Urinary bladder (tissue), 4 donors: ENCODE measurements around the gene CTIF. TPM values are rescaled to one million over a fixed set of nuclear protein-coding genes. Genes with fewer than 3 reads are reported as not detected.

Experiments
- DNase-seq: peaks from one replicate; pipeline ENCODE4 v3.0.0-alpha.2; 2015; ENCODE audit errors: extremely low spot score
- H3K27ac ChIP-seq: one replicate; pipeline ENCODE4 v1.5.1; 2013; ENCODE audit warnings: low read depth, mild to moderate bottlenecking, moderate library complexity
- H3K36me3 ChIP-seq: one replicate; pipeline ENCODE4 v1.6.1; 2013; ENCODE audit warnings: mild to moderate bottlenecking, moderate library complexity; ENCODE audit not compliant: insufficient read depth
- H3K4me1 ChIP-seq: one replicate; pipeline ENCODE4 v1.6.1; 2013; ENCODE audit warnings: mild to moderate bottlenecking, moderate library complexity; ENCODE audit not compliant: insufficient read depth
- H3K4me3 ChIP-seq: one replicate; pipeline ENCODE4 v1.5.1; 2013; ENCODE audit warnings: low read depth, low read length
- WGBS: extraction: QIAGEN DNeasy Blood & Tissue Kit; methylation state at CpG from one replicate; pipeline ENCODE4 v1.1.7; 2013; 5-methylcytosine and 5-hydroxymethylcytosine counted together
- polyA plus RNA-seq: library from polyadenylated mRNA; stranded (reverse); fragments of 200-250 nt; gene quantifications from one replicate; pipeline ENCODE4 v1.2.3, GENCODE V29; 2013
- total RNA-seq: library from RNA; depleted of rRNA; stranded (reverse); fragments of >200 nt; gene quantifications from one replicate; pipeline ENCODE4 v1.2.3, GENCODE V29; 2014
- donor health status: healthy with polysubstance abuse.
- donor health status: healthy.

The CTIF gene
- total and polyA plus RNA-seq, 2 donors, result 26.6 to 50.3 TPM

GRCh38 chr18:48599391-48599790 lies 60.6 kb downstream of the CTIF start:
- Histone ChIP-seq H3K27ac (no peak overlapping the region), H3K36me3 (no peaks in the 10 kb centered on the region), H3K4me3 (no peak overlapping the region), H3K4me1 (no peaks in the 10 kb centered on the region)
- DNase-seq, result no peak
- 61% methylated on average over 4 of the region's 4 CpGs for WGBS

- Histone ChIP-seq H3K27ac (no peak overlapping the region), H3K4me3 (no peak overlapping the region), H3K36me3 (no peaks in the 10 kb centered on the region), H3K4me1 (no peaks in the 10 kb centered on the region)
- DNase-seq, result no peak
- 94% methylated on average over 6 of the region's 6 CpGs for WGBS
Observed at GRCh38 chr18:48600046-48600445, 61.2 kb downstream of the CTIF start.

GRCh38 chr18:48600456-48601090 lies 61.7 kb downstream of the CTIF start:
- WGBS, result 60% methylated on average over 8 of the region's 8 CpGs
- Histone ChIP-seq H3K4me3 (no peak overlapping the region), H3K36me3 (no peaks in the 10 kb centered on the region), H3K27ac (no peak overlapping the region), H3K4me1 (no peaks in the 10 kb centered on the region)
- DNase-seq, result no peak

- Histone ChIP-seq H3K4me1 (no peaks in the 10 kb centered on the region), H3K36me3 (no peaks in the 10 kb centered on the region), H3K4me3 (no peak overlapping the region), H3K27ac (no peak overlapping the region)
- no peak for DNase-seq
- 64% methylated on average over 4 of the region's 4 CpGs for WGBS
Observed at GRCh38 chr18:48601343-48601742, 62.5 kb downstream of the CTIF start.

- H3K4me1 ChIP-seq, result no peaks in the 10 kb centered on the region
- no peaks in the 10 kb centered on the region for H3K36me3 ChIP-seq
Observed at GRCh38 chr18:48602759-48603390, 64.0 kb downstream of the CTIF start.

GRCh38 chr18:48605408-48605845 lies 66.6 kb downstream of the CTIF start:
- H3K36me3 ChIP-seq, result no peaks in the 10 kb centered on the region
- WGBS, result 79% methylated on average over 3 of the region's 3 CpGs
- H3K4me1 ChIP-seq, result no peaks in the 10 kb centered on the region
- DNase-seq, result no peak
- H3K27ac ChIP-seq, result no peak overlapping the region
- no peak overlapping the region for H3K4me3 ChIP-seq

More at GRCh38 chr18:48602759-48603390, 64.0 kb downstream of the CTIF start:
- H3K27ac ChIP-seq, result no peak overlapping the region
- no peak for DNase-seq
- WGBS, result 97% methylated on average over 3 of the region's 3 CpGs
- H3K4me3 ChIP-seq, result no peak overlapping the region

- Histone ChIP-seq H3K36me3 (no peaks in the 10 kb centered on the region), H3K4me1 (no peaks in the 10 kb centered on the region), H3K4me3 (no peak overlapping the region), H3K27ac (no peak overlapping the region)
- 51% methylated on average over 8 of the region's 8 CpGs for WGBS
- DNase-seq, result no peak
Observed at GRCh38 chr18:48607056-48607984, 68.5 kb downstream of the CTIF start.

GRCh38 chr18:48608581-48608980 lies 69.8 kb downstream of the CTIF start:
- no peaks in the 10 kb centered on the region for H3K36me3 ChIP-seq
- no peak for DNase-seq
- no peaks in the 10 kb centered on the region for H3K4me1 ChIP-seq
- H3K27ac ChIP-seq, result no peak overlapping the region
- H3K4me3 ChIP-seq, result no peak overlapping the region
- 58% methylated on average over 5 of the region's 5 CpGs for WGBS

- no peaks in the 10 kb centered on the region for H3K4me1 ChIP-seq
- 96% methylated on average over 3 of the region's 3 CpGs for WGBS
Observed at GRCh38 chr18:48609114-48609513, 70.3 kb downstream of the CTIF start.

GRCh38 chr18:48609820-48610815 lies 71.3 kb downstream of the CTIF start:
- no peaks in the 10 kb centered on the region for H3K36me3 ChIP-seq
- DNase-seq, result no peak
- 88% methylated on average over 17 of the region's 17 CpGs for WGBS
- H3K27ac ChIP-seq, result no peak overlapping the region
- H3K4me3 ChIP-seq, result no peak overlapping the region
- no peaks in the 10 kb centered on the region for H3K4me1 ChIP-seq

More at GRCh38 chr18:48609114-48609513, 70.3 kb downstream of the CTIF start:
- Histone ChIP-seq H3K27ac (no peak overlapping the region), H3K36me3 (no peaks in the 10 kb centered on the region), H3K4me3 (no peak overlapping the region)
- no peak for DNase-seq

GRCh38 chr18:48611203-48611602 lies 72.4 kb downstream of the CTIF start:
- Histone ChIP-seq H3K27ac (no peak overlapping the region), H3K4me1 (no peaks in the 10 kb centered on the region), H3K36me3 (no peaks in the 10 kb centered on the region), H3K4me3 (no peak overlapping the region)
- no peak for DNase-seq
- 79% methylated on average over 5 of the region's 5 CpGs for WGBS

- WGBS, result 86% methylated on average over 10 of the region's 10 CpGs
- no peaks in the 10 kb centered on the region for H3K36me3 ChIP-seq
- no peak overlapping the region for H3K4me3 ChIP-seq
- no peak for DNase-seq
- H3K27ac ChIP-seq, result no peak overlapping the region
- H3K4me1 ChIP-seq, result no peaks in the 10 kb centered on the region
Observed at GRCh38 chr18:48611785-48612480, 73.1 kb downstream of the CTIF start.
